ENCODE measurements around the gene CFAP299.
"Not testable (repeated sequence)": the region's sequence is repeated elsewhere in the genome, so short reads cannot be mapped to it uniquely, and the experiment has no call there.

CFAP299 gene

DNA sequence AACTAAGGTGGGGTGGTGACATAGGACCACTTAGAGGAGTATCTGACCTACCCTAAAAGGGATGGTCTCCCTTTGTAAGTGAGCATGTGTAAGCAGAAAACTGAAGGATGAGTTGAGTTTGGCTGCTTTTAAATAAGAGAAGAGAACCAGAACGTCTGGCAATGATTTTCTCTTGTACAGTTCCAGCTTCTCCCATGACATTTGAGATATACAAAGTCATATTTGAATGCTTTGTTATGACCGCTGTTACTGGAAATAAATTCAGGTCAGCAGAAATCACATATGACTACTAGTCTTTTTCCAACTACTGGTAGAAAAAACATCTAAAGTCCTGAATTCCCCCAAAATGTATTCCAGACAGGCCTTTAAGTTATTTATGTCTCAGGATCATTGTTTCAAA, 381.7 kb downstream of the CFAP299 start:
- no peak for DNase-seq (ENCODE audit: low read depth)

DNA sequence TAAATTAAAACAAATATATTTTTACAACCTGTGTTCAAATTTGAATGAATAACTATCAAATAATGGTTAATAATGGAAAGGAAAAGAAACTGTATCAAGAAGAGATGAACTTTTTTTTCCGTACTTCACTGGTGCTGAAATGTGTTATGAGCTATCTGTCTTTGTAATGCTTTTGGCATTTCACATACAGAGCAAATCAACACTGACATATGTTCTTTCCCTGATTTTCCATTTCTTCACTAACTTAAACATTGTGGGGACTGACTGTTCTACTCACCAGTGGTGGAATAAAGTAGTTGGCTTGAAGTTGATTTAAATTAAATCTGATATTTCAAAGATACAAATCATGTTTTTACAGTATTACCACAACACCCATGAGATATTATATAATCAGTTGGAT, 390.9 kb downstream of the CFAP299 start:
- no peak for DNase-seq (ENCODE audit: low read depth)

DNA sequence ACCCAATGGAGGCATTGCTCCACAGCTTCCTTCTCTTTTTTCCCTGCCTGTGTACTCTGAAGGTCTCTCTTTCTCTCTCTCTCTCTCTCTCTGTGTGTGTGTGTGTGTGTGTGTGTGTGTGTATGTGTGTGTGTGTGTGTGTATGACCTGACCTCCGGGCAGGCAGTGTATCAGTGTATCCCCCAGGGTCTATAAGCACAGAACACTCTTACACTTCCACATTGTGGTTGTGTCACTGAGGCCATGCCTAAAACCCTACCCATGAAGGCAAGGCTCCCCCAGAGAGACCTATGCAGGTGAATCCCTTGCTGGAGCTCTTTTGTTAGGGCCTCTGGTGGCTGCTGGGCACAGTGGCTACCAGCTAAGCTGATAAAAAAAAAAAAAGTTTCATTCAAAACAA, 394.6 kb downstream of the CFAP299 start:
- DNase-seq (ENCODE audit: low read depth) = no peak

DNA sequence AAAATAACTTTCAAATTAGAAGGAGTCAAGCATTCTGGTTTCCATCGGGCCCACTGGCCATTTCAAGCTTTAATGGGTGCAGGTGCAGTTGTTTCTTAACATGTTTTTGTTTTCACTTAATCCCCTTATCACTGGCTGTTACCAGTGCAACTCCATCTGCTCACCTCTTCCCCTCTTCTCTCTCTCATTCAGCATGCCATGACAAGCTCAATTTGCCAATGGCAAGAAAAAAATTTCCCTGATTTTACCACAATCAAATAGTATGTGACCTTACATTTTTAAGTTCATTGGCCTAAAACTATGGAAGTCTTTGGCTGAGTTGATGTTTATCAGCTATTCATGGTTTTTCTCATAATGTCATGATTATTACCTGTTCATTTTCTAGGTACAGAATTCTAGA, 395.9 kb downstream of the CFAP299 start:
- DNase-seq (ENCODE audit: low read depth) = no peak

DNA sequence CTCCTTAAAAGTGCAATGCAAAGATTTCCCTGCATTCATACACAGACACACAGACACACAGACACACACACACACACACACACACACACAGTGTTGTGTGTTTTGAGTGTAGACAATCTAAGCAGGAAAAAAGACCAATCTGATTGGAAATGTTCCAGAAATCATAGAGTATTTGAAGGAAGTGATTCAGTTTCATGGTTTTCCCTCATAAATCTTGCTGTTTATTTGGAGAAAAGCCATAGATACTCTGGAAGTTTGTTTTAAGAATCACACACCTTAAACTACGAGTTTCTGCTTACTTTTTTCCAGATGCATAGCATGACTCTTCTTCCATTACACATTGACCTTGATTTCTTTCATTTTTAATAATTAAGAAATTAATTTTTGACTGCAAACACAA, 396.5 kb downstream of the CFAP299 start:
- no peak for DNase-seq (ENCODE audit: low read depth)

DNA sequence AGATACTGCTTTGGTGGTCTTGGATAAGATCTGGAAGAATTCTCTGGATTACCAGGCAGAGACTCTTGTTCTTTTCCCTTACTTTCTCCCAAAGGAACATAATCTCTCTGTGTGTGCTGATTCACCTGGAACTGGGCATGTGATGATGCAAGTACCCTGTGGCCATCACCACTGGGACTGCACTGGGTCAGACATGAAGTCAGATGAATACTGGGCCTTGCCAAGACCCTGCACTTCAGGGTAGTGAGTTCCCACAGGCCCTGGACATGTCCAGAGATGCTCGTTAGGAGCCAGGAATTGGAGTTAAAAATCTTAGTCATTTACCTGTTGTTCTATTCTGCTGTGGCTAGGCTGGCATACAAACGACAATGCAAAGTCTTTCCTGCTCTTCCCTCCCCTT, 404.8 kb downstream of the CFAP299 start:
- no peak for DNase-seq (ENCODE audit: low read depth)

DNA sequence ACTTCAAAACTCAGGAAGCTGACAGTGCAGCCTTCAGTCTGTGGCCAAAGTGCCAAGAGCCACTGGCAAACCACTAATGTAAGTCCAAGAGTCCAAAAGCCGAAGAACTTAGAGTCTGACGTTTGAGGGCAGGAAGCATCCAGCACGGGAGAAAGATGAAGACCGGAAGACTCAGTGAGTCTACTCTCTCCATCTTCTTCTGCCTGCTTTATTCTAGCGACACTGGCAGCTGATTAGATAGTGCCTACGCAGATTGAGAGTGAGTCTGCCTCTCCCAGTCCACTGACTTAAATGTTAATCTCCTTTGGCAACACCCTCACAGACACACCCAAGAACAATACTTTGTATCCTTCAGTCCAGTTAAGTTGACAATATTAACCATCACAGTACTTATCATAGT, 414.0 kb downstream of the CFAP299 start:
- not testable (repeated sequence) for DNase-seq (ENCODE audit: low read depth)

DNA sequence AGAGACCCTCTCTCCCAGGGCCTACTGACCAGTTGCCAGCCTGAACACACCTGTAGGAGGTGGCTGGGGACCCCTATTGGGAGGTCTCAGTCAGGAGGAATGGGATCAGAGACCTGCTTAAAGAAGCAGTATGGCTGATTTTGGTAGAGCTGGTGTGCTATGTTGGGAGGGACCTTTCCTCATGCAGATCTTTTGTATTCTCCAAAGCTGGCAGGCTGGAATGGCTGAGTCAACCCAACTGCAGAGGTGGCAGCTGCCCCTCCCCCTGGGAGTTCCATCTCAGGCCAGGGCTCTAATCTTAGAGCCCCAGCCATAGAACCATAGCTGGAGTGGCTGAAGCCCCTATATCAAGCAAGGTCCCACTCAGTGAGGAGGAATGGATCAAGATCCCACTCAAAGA, 415.7 kb downstream of the CFAP299 start:
- DNase-seq (ENCODE audit: low read depth) = no peak

DNA sequence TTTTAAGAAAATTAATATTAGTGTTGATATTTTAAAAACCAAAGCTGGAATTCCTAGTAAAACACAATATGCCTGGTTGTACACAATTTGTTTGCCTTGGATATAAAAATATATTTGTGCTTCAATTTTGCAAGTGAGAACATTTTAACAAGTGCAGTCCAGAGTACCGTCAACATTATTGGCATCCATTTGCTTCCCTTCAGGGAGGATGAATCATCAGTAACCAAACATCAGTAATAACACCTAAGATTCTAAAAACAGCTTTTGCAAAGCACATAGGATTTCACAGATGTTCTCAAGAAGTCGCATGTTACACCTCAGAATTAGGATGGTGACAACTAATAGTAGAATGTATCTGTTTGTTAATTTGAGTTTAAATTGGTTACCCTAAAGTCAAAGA, 432.4 kb downstream of the CFAP299 start:
- no peak for DNase-seq (ENCODE audit: low read depth)

DNA sequence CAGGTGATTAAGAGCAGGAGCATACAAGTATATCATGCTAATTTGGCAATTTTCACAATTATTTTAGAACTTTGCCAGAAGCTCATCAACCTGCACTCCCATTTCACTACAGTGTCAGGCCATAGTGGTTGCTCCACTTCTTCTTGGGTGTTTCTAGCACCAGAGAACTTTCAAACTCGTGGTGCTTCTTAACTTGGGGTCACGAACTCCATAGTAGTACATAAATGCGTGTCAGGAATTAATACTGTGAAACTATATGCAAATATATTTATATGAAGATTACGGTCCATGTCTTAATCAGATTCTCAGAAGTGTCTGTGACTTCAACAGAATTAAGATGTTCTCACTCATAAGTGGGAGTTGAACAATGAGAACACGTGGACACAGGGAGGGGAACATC, 440.6 kb downstream of the CFAP299 start:
- no peak for DNase-seq (ENCODE audit: low read depth)

DNA sequence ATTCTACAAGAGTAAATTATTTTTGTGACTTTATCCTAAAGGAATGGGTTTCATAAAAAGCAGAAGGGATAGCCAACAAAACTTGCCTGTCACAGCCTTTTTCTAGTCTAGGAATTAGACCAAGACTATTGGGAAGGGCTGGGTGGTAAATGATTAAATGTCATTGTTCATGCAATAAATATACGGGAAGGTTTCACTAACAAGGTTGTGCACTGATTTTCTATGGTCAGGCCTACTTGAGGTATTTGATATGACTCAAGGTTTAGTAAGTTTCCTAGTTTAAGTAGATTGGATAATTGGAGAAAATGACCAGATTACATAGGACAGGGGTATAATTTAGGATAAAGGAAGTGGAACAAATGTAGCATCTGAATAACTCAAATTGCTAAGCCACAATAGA, 445.9 kb downstream of the CFAP299 start:
- DNase-seq (ENCODE audit: low read depth) = no peak

DNA sequence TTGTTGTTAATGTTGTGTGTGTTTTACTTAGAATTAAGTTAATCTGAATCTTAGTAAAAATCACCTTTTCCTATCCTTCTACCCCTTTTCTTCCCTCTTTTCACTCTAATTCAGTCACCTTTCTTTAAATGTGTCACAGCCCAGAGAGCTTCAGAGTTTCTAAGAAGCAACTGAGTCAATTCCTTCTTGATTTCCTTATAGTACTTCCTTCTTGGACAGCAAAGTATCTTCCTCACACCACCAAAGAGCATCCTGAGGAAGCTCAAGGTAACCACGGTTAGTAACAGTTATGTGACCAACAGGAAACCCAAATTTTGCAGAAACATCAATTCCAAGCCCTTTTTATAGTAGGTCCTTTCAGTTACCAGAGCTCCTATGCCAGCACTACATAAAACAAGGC, 451.8 kb downstream of the CFAP299 start:
- no peak for DNase-seq (ENCODE audit: low read depth)

DNA sequence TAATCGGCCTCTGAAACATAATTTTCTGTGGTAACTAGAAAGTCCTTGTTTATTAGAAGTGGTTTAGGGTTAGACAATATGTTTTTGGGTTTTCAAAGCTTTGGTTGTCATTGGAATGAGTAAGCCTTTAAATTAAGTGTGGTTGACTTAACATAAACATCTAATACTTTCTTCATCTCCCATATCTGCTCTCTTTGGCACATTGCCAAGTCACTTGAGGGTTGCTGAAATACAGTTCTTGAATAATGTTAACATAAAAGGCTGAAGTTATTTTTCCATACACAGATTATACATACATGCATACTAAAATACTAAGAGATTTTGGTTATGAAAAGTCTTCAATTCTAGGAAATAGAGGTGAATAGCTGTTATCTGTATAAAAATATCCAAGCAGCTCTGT, 453.3 kb downstream of the CFAP299 start:
- no peak for DNase-seq (ENCODE audit: low read depth)

DNA sequence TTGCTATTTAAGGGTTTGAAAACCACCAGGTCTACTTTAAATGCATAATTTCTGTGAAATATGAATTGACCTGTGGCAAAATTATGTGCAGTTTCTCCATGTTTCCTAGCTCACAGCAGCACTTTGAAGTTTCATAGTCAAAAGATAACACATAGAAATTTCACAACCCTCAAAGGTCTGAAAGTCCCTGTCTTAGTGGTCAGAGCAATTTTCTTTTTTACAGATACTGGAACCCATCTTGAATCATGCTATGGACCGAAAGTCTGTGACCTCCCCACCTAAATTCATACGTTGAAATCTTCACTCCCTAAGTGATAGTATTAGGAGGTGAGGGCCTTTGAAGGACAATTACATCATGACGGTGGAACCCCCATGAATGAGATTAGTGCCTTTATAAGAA, 454.6 kb downstream of the CFAP299 start:
- no peak for DNase-seq (ENCODE audit: low read depth)

DNA sequence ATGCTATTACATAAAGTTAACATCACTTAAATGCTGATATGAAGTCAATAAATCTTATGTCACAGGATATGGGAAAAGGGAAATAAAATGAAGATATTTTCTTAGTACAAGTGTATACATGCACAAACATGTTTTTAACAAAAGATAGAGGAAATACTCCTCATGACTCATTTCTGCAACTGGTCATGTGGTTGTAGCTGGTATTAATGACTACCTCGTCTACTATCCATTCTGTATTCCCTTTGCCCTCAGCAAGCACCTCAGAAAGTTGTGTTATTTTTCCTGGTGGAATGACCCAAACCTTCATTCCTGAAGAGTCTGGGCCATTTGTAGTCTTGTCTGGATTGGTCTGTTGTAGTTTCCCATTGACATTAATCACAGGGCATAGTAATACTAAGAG, 458.1 kb downstream of the CFAP299 start:
- not testable (repeated sequence) for DNase-seq (ENCODE audit: low read depth)

DNA sequence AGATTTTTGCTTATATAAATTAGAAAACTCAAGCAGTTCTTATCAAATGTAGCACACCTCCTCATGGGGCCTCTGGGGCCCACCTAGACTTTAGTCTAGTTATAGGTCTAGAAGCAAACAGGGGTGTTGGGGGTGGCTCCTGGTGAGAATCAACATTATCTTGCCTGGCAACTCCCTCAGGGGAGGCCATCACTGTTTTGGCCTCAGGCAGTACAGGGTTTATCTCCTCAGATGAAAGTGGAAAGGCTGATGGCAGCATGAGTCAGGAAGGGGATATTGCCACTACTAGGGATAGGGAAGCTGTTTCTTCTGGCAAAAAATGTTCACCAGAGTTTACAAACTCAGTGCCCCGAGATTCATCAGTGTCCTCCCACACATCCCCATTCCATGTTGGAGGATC, 462.6 kb downstream of the CFAP299 start:
- DNase-seq (ENCODE audit: low read depth) = no peak

DNA sequence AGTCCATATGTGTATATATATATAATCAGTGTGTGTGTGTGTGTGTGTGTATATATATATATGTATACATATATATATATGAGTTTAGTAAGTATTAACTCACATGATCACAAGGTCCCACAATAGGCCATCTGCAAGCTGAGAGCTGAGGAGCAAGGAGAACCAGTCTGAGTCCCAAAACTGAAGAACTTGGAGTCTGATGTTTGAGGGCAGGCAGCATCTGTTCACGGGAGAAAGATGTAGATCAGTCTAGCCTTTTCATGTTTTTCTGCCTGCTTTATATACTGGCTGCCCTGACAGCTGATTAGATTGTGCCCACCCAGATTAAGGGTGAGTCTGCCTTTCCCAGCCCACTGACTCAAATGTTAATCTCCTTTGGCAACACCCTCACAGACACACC, 465.2 kb downstream of the CFAP299 start:
- not testable (repeated sequence) for DNase-seq (ENCODE audit: low read depth)

DNA sequence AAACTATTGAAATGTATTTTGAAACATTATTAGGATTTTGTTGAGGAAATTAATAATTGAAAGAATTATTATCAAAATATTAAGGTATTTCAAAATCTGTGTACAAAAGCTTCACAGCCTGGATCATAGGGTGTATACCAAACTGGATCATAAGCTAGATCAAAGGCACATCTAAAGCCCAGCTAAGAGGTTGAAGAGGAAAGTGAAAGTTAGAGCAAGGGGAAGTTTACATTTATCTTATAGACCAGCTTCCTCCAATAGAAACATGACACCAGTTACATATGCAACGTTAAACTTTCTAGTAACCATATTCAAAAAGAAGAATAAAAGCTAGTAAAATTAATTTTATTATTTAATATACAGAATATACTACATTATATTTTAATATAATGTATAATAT, 467.8 kb downstream of the CFAP299 start:
- no peak for DNase-seq (ENCODE audit: low read depth)

DNA sequence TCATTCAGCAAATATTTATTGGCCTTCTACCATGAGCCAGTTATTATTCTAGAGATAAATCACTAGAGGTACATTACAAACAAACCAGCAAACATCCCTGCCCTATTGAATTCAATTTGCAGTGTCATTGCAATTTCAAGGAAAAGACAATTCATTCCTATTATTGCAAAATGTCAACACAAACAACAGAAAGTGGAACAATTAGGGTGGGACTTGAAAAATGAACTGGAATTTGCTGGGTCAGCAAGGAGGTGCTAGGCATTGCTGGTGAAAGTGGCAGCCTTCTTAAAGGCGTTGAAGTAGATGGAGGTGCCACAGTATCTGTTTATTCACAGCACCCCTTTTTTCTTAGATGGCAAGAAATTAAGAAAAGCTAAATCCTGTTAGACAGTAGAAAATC, 470.9 kb downstream of the CFAP299 start:
- DNase-seq (ENCODE audit: low read depth) = no peak

DNA sequence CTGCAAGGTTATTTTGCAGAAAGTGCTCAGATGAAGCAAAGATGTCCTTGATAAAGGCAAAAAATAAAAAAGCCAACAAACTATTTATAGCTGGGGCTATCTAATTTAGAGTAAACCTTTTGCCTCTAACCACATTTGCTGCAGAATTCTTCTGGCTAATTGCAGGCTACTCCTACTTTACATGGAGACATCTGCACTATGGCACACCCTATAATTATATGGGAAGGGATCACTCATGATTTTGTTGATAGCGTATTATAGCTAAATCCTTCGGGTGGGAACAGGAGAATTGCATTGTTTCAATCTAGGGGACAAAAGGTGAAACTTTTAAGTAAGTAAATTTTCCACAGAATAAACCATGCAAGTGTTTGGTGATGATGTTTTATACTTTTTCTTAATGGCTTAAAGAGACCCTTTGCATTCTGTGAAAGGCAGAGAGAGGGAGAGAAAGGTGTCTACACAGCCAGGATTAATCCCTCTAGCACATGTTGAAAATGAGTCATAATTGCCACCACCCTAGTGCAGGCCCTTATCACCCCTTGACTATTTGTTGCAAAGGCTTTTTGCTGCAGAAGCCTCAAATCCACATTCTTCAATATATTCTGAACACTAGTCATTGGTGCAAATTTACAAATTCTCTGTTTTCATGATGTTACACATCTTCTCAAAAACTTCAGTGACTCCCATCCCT, 473.7 kb downstream of the CFAP299 start:
- DNase-seq (ENCODE audit: low read depth) = no peak

DNA sequence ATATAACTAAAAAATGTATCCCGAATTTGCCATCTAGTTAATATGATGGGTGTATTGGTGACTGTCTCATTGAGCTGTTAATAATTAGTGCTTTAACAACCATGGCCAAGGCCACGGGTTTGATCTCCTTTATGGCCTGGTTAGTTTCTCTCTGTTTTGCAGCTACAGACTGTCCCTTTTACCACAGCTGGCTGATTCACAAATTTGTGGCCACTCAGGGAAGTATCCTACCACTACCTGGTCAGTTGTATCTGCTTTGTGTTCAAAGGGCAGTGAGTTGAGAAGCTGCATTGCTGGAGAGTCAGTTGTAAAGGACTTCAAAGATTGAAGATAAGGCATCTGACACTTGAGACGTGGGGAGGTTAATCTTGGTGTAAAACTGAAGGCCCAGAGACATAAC, 475.9 kb downstream of the CFAP299 start:
- DNase-seq (ENCODE audit: low read depth) = no peak

DNA sequence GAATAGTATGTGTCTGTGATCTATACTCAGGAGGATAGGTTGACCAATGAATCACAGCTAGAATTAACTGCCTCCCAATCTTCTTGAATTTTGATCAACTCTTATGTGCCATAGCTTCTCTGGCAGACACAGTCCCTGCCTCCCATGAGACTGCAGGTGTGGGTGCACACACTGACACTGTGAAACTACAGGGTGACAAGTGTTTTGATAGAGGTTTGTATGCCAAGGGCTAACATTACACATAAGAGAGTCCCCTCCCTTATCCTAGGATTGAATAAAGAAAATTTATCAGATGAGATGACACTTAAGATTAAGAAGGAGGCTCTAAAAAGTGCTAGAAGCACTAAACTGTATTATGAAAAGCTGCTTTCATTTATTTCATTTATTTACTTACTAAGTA, 476.6 kb downstream of the CFAP299 start:
- no peak for DNase-seq (ENCODE audit: low read depth)

DNA sequence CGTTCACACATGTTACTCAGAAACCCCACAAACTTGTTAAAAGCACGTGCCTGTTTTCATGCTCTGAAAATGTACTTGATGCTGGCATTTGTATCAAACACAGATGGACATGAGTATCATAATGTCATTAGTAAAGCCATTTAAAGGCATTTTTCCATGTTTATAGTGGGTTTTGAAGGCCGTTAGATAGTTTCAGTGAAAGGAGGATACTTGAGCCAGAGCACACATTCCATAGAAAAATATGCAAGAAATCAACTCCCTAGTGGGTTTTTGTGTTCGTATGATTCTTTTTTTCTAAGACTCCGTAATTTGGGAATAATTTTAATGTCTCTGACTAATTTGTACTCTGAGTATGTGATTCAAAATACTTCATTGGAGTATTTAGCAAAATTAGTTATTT, 478.7 kb downstream of the CFAP299 start:
- DNase-seq (ENCODE audit: low read depth) = no peak

Measured in T follicular helper cell (primary cell).